ENCODE measurements around the gene POC5. TPM values are rescaled to one million over a fixed set of nuclear protein-coding genes. Genes with fewer than 3 reads are reported as not detected.

The POC5 gene
- total and polyA plus RNA-seq, 2 of the 8 experiments (the other 6 are each of a cell fraction or from before 2014, with no cell fraction given) = 11.2 to 12.1 TPM

DNA sequence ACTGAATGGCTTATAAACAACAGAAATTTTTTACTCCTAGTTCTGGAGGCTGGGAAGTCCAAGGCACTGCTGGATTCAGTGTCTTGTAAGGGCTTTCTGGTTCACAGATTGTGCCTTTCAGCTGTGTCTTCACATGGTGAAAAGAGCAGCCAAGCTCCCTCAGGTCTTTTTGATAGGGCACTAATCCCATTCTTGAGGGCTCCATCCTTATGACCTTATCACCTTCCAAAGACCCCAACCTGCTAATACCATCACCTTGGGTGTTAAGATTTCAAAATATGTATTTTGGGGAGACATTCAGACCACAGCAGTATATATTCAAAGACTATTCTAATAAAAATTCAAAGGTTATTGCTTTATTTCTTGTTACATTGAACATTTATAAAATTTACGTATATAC is 16.5 kb upstream of the POC5 start:
- no peak overlapping the region for H3K4me2 ChIP-seq (ENCODE audit: insufficient read depth in 1 of 2, low read depth in 2 of 2, low read length in 2 of 2)
- no peak overlapping the region for H4K8ac ChIP-seq (ENCODE audit: extremely low read depth, insufficient read depth, low read length)
- H3K79me2 ChIP-seq (ENCODE audit: control insufficient read depth in 1 of 2, insufficient read depth in 2 of 2, low read length in 2 of 2) = no peaks in the 10 kb centered on the region
- no peak overlapping the region for H4K91ac ChIP-seq (replicated peaks; ENCODE audit: insufficient read length, low read length)
- TF ChIP-seq NRF1 (IDR thresholded peaks at IDR 0.05; ENCODE audit: low read depth, low read length) (no peak), KDM5A (IDR thresholded peaks at IDR 0.05; ENCODE audit: low read length) (no peak), E2F6 (IDR thresholded peaks at IDR 0.05) (no peak), TEAD4 (IDR thresholded peaks at IDR 0.05; ENCODE audit: low read depth, low read length) (no peak), ASH2L (IDR thresholded peaks at IDR 0.05; ENCODE audit: low read length) (no peak), SP4 (IDR thresholded peaks at IDR 0.05; ENCODE audit: low read length) (no peak), CHD2 (IDR thresholded peaks at IDR 0.05; ENCODE audit: low read length) (no peak), CREB1 (IDR thresholded peaks at IDR 0.05) (no peak), POLR2A (IDR thresholded peaks at IDR 0.05; ENCODE audit: control extremely low read depth in 1 of 2, low read depth in 2 of 2, low read length in 2 of 2) (no peak), RFX5 (IDR thresholded peaks at IDR 0.05; ENCODE audit: borderline replicate concordance, low read depth, low read length) (no peak), BCL11A (IDR thresholded peaks at IDR 0.05; ENCODE audit: low read depth in 2 of 2, low read length in 2 of 2) (no peak), SIN3A (conservative IDR thresholded peaks at IDR 0.05 in 1 of 2, IDR thresholded peaks at IDR 0.05 in 1 of 2; ENCODE audit: low read depth in 1 of 2, low read length in 2 of 2) (no peak), GABPA (IDR thresholded peaks at IDR 0.05; ENCODE audit: borderline replicate concordance, insufficient read depth, low read length) (no peak), KDM1A (IDR thresholded peaks at IDR 0.05; ENCODE audit: borderline replicate concordance, low read length) (no peak), CBX8 (IDR thresholded peaks at IDR 0.05; ENCODE audit: borderline replicate concordance, low read depth, low read length) (no peak), SUZ12 (IDR thresholded peaks at IDR 0.05; ENCODE audit: low read length) (no peak)
- 0 out of 4 replicates have a peak, but pooled peaks cover 0 to 3% of the 10 kb centered on the region in 2 experiments for H3K9me3 ChIP-seq (ENCODE audit: insufficient read depth in 2 of 2, low read depth in 1 of 2, low read length in 1 of 2)
- CTCF ChIA-PET (ENCODE audit: partially characterized antibody) = interaction anchor here (2.0 kb wide), 1 partner anchor 10 kb away, joined by 4 read pairs; no protein-coding TSS in a partner anchor
- H4K20me1 ChIP-seq (replicated peaks in 1 of 2; ENCODE audit: control insufficient read depth in 1 of 2, insufficient read depth in 2 of 2, low read length in 2 of 2) = no peaks in the 10 kb centered on the region
- WGBS, 2 experiments (ENCODE audit: extremely low coverage in 1 of 2, insufficient coverage in 1 of 2, insufficient read length in 1 of 2, insufficient replicate concordance in 2 of 2, low coverage in 1 of 2, low lambda C conversion rate in 2 of 2, missing lambda C conversion rate in 1 of 2) = 100% methylated on average over 1 of the region's 1 CpG; no CpG with 5 or more reads in 1 of the 2 experiments
- H3K27me3 ChIP-seq (replicated peaks in 1 of 4; ENCODE audit: control insufficient read depth in 3 of 4, extremely low read depth in 1 of 4, insufficient read depth in 3 of 4, low read length in 3 of 4) = no peaks in the 10 kb centered on the region
- H3K79me1 ChIP-seq (ENCODE audit: low read depth, low read length) = no peaks in the 10 kb centered on the region
- H3K27ac ChIP-seq (ENCODE audit: low read depth, low read length) = no peak overlapping the region
- no peak overlapping the region for H3K23ac ChIP-seq (ENCODE audit: insufficient read length)
- H2AK5ac ChIP-seq (ENCODE audit: low read depth, low read length) = no peak overlapping the region
- H2BK12ac ChIP-seq (ENCODE audit: low read depth, low read length) = no peak overlapping the region
- H2BK5ac ChIP-seq (ENCODE audit: low read depth, low read length) = no peak overlapping the region
- no peak overlapping the region for H3K14ac ChIP-seq (ENCODE audit: insufficient read length)
- no peak overlapping the region for H4K5ac ChIP-seq (ENCODE audit: insufficient read length, low read depth, low read length)
- H2BK20ac ChIP-seq (ENCODE audit: low read length) = no peak overlapping the region
- H3K4me1 ChIP-seq (replicated peaks in 1 of 4; ENCODE audit: control insufficient read depth in 3 of 4, insufficient read depth in 4 of 4, low read length in 3 of 4) = no peaks in the 10 kb centered on the region
- H3K4me3 ChIP-seq (ENCODE audit: extremely low read depth in 1 of 4, insufficient read depth in 2 of 4, low read depth in 3 of 4, low read length in 4 of 4) = no peak overlapping the region
- H2AFZ ChIP-seq (ENCODE audit: low read length) = no peak overlapping the region
- no peak overlapping the region for H3K4ac ChIP-seq (replicated peaks; ENCODE audit: insufficient read length, low read depth, low read length)
- no peak for FAIRE-seq
- no peak overlapping the region for H3K56ac ChIP-seq (replicated peaks; ENCODE audit: insufficient read length, low read depth, low read length)
- no peak overlapping the region for H3K9ac ChIP-seq (replicated peaks in 1 of 4; ENCODE audit: extremely low read depth in 1 of 4, low read depth in 3 of 4, low read length in 3 of 4)
- no peak overlapping the region for H2BK15ac ChIP-seq (ENCODE audit: low read length)
- POLR2A ChIA-PET (ENCODE audit: partially characterized antibody) = no interaction called here
- no peak overlapping the region for H2BK120ac ChIP-seq (replicated peaks; ENCODE audit: low read depth, low read length)
- H3K36me3 ChIP-seq (ENCODE audit: control insufficient read depth in 2 of 4, insufficient read depth in 4 of 4, low read length in 3 of 4) = no peaks in the 10 kb centered on the region
- DNase-seq (ENCODE audit: low read depth in 1 of 2, low spot score in 2 of 2) = no peak
- H3K18ac ChIP-seq (ENCODE audit: extremely low read depth, low read length) = no peak overlapping the region
- no peaks in the 10 kb centered on the region for H3K23me2 ChIP-seq (ENCODE audit: low read depth, low read length)

All from H1 (cell line).